IMR-90 (cell line): ENCODE results near the gene HOXC5. TPM values are rescaled to one million over a fixed set of nuclear protein-coding genes. Genes with fewer than 3 reads are reported as not detected.

ENCODE experiments used
- ATAC-seq: fragments of 200-7000 bp; cut with Tn5 transposase; 2 replicates; pipeline ENCODE4 v1.9.1; 2020; ENCODE audit warnings: low read depth, mild to moderate bottlenecking, moderate library complexity
- BruUV-seq: library from RNA; stranded (reverse); fragments of 400-500 nt; replicated peaks from 2 replicates; lab custom pipeline; 2021; lab: Mats Ljungman, UMichigan
- CTCF ChIA-PET: fragments of 300-600 bp; formaldehyde crosslinking; extraction: SDS; loops from one replicate; lab custom pipeline; 2021; ENCODE audit warnings: antibody characterized with exemption; lab: Yijun Ruan, JAX
- POLR2A ChIA-PET: fragments of 300-600 bp; sonication (Branson Sonifier 250); formaldehyde crosslinking; loops from one replicate; lab custom pipeline; 2022; ENCODE audit warnings: antibody characterized with exemption; ENCODE audit not compliant: unreplicated experiment; lab: Charles Lee
- DNase-seq: peaks from one replicate; pipeline ENCODE4 v3.0.0; 2013
- H2AFZ ChIP-seq: replicated peaks from 2 replicates; pipeline ENCODE3; 2013; ENCODE audit warnings: low read length, mild to moderate bottlenecking; ENCODE audit not compliant: poor library complexity
- H2AK5ac ChIP-seq: 2 replicates; pipeline ENCODE4 v1.6.1; 2013; ENCODE audit warnings: low read depth, low read length, inconsistent platforms
- H2AK9ac ChIP-seq: replicated peaks from 2 replicates; pipeline ENCODE3; 2013; ENCODE audit warnings: mild to moderate bottlenecking, low read depth, low read length, moderate library complexity; ENCODE audit not compliant: poor library complexity
- H2BK120ac ChIP-seq: 2 replicates; pipeline ENCODE4 v1.6.1; 2013; ENCODE audit warnings: low read depth, low read length, inconsistent platforms
- H2BK15ac ChIP-seq: 3 replicates; pipeline ENCODE4 v1.6.1; 2013; ENCODE audit warnings: low read depth, low read length, inconsistent platforms
- H2BK20ac ChIP-seq: 2 replicates; pipeline ENCODE4 v1.6.1; 2013; ENCODE audit warnings: low read depth, mild to moderate bottlenecking, inconsistent platforms, low read length, moderate library complexity
- H2BK5ac ChIP-seq: 2 replicates; pipeline ENCODE4 v1.6.1; 2013; ENCODE audit warnings: mild to moderate bottlenecking, low read depth, low read length, inconsistent platforms; ENCODE audit not compliant: poor library complexity, severe bottlenecking
- H3K14ac ChIP-seq: replicated peaks from 2 replicates; pipeline ENCODE4 v1.6.1; 2013; ENCODE audit warnings: low read depth, low read length, inconsistent platforms
- H3K18ac ChIP-seq: 2 replicates; pipeline ENCODE4 v1.6.1; 2013; ENCODE audit warnings: low read depth, low read length, control low read depth
- H3K23ac ChIP-seq: 2 replicates; pipeline ENCODE4 v1.6.1; 2013; ENCODE audit warnings: low read depth, low read length, inconsistent platforms
- H3K27ac ChIP-seq: 2 replicates; pipeline ENCODE4 v1.5.1; 2013; ENCODE audit warnings: mild to moderate bottlenecking, control low read depth, low read length; ENCODE audit not compliant: insufficient read depth
- H3K27me3 ChIP-seq: 2 replicates; pipeline ENCODE4 v1.6.1; 2013; ENCODE audit warnings: low read length; ENCODE audit not compliant: control insufficient read depth, insufficient read depth
- H3K36me3 ChIP-seq: 2 replicates; pipeline ENCODE4 v1.6.1; 2013; ENCODE audit warnings: low read length, mixed read lengths; ENCODE audit not compliant: control insufficient read depth, insufficient read depth
- H3K4ac ChIP-seq: 2 replicates; pipeline ENCODE4 v1.6.1; 2013; ENCODE audit warnings: low read depth, low read length, inconsistent platforms
- H3K4me1 ChIP-seq: 2 replicates; pipeline ENCODE4 v1.6.1; 2013; ENCODE audit warnings: low read length, mixed read lengths; ENCODE audit not compliant: control insufficient read depth, insufficient read depth
- H3K4me2 ChIP-seq: 2 replicates; pipeline ENCODE4 v1.6.1; 2013; ENCODE audit warnings: low read depth, mild to moderate bottlenecking, control low read depth, low read length, moderate library complexity
- H3K4me3 ChIP-seq: 2 replicates; pipeline ENCODE4 v1.5.1; 2013; ENCODE audit warnings: low read depth, mild to moderate bottlenecking, control low read depth, low read length, moderate library complexity; ENCODE audit not compliant: insufficient read depth
- H3K56ac ChIP-seq: 2 replicates; pipeline ENCODE4 v1.6.1; 2013; ENCODE audit warnings: low read length, inconsistent platforms; ENCODE audit not compliant: insufficient read depth; ENCODE audit errors: extremely low read depth
- H3K79me1 ChIP-seq, 2 experiments: 2 replicates each; pipeline ENCODE4 v1.6.1; 2013; ENCODE audit warnings: low read length in 2 of 2, inconsistent platforms in 1 of 2, low read depth in 1 of 2
- H3K9ac ChIP-seq: 2 replicates; pipeline ENCODE4 v1.6.1; 2013; ENCODE audit warnings: low read depth, low read length, control low read depth
- H3K9me1 ChIP-seq: 2 replicates; pipeline ENCODE4 v1.6.1; 2013; ENCODE audit warnings: low read length, inconsistent platforms; ENCODE audit not compliant: insufficient read depth
- H3K9me3 ChIP-seq: 2 replicates; pipeline ENCODE4 v1.6.1; 2013; ENCODE audit warnings: low read length; ENCODE audit not compliant: control insufficient read depth, insufficient read depth
- H4K20me1 ChIP-seq: 2 replicates; pipeline ENCODE4 v1.6.1; 2013; ENCODE audit warnings: low read length, inconsistent platforms; ENCODE audit not compliant: insufficient read depth
- H4K5ac ChIP-seq: 2 replicates; pipeline ENCODE4 v1.6.1; 2013; ENCODE audit warnings: mild to moderate bottlenecking, low read depth, low read length, control low read depth
- H4K8ac ChIP-seq, 2 experiments: 2 replicates each; pipeline ENCODE4 v1.6.1; 2013; ENCODE audit warnings: low read depth in 2 of 2, low read length in 2 of 2, control low read depth in 1 of 2, inconsistent platforms in 1 of 2
- H4K91ac ChIP-seq: 2 replicates; pipeline ENCODE4 v1.6.1; 2013; ENCODE audit warnings: low read depth, low read length, inconsistent platforms; ENCODE audit not compliant: insufficient read depth
- BHLHE40 ChIP-seq: fragments of 150-350 bp; IDR thresholded peaks from 2 replicates; pipeline ENCODE4 v1.6.1; 2016; ENCODE audit warnings: mild to moderate bottlenecking, low read depth, low read length
- CTCF ChIP-seq: conservative IDR thresholded peaks from 2 replicates; pipeline ENCODE4 v1.5.1; 2012; ENCODE audit warnings: mild to moderate bottlenecking, low read depth, low read length, improper control_type of control experiment
- ELK1 ChIP-seq: fragments of 150-350 bp; IDR thresholded peaks from 2 replicates; pipeline ENCODE4 v1.6.1; 2016; ENCODE audit warnings: low read depth, mild to moderate bottlenecking, low read length, moderate library complexity, borderline replicate concordance
- MAZ ChIP-seq: IDR thresholded peaks from 2 replicates; pipeline ENCODE4 v1.6.1; 2012; ENCODE audit warnings: low read depth, mild to moderate bottlenecking, low read length, improper control_type of control experiment, moderate library complexity, borderline replicate concordance
- NFE2L2 ChIP-seq: fragments of 150-350 bp; IDR thresholded peaks from 2 replicates; pipeline ENCODE4 v1.6.1; 2016; ENCODE audit warnings: low read depth, mild to moderate bottlenecking, low read length
- WGBS, 2 experiments: methylation state at CpG; one replicate each; pipeline versions ENCODE4 v1.1.5 to v1.1.7; 2013; ENCODE audit warnings: missing lambda C conversion rate in 2 of 2; ENCODE audit not compliant: insufficient read length in 1 of 2; ENCODE audit errors: extremely low coverage in 2 of 2; 5-methylcytosine and 5-hydroxymethylcytosine counted together
- dilution Hi-C: fragments of 300-500 bp; cut with HindIII; formaldehyde crosslinking; loops from one replicate; pipeline ENCODE4 v1.14.3; 2018; ENCODE audit warnings: low sequenced_read_pairs; ENCODE audit not compliant: unreplicated experiment
- in situ Hi-C: fragments of 300-500 bp; cut with MboI; formaldehyde crosslinking; loops from 3 replicates; pipeline ENCODE4 v1.14.3; 2019; ENCODE audit warnings: low sequenced_read_pairs, inconsistent platforms, mixed read lengths
- intact Hi-C: fragments of 100-400 bp; cut with micrococcal nuclease; formaldehyde crosslinking; loops from 2 replicates; pipeline ENCODE4 v1.10.0; 2022
- polyA plus RNA-seq, 3 experiments: library from polyadenylated mRNA; depleted of rRNA; stranded (reverse); fragments of >200 nt; gene quantifications; 2 replicates each; pipeline ENCODE4 v1.2.3, GENCODE V29; 2012; ENCODE audit warnings: low replicate concordance in 1 of 3
- total RNA-seq: library from RNA; depleted of rRNA; stranded (reverse); fragments of >200 nt; gene quantifications from 2 replicates; pipeline ENCODE4 v1.2.3, GENCODE V29; 2012

The HOXC5 gene
- total and polyA plus RNA-seq, 2 of the 4 experiments (the other 2 are of a cell fraction) = not detected

- TF ChIP-seq BHLHE40 = no peak
These were observed 26.2 kb upstream of the HOXC5 start (continued) for GRCh38 chr12:54006559-54007220.

- H3K36me3 ChIP-seq = no peaks in the 10 kb centered on the region
- H2BK120ac ChIP-seq = no peak overlapping the region
- no peaks in the 10 kb centered on the region for H3K9me1 ChIP-seq
- no peak for ATAC-seq
- DNase-seq = no peak
- H3K4me3 ChIP-seq = no peak overlapping the region
- H3K18ac ChIP-seq = no peak overlapping the region
- no peak overlapping the region for H3K27ac ChIP-seq
- intact Hi-C loops = loop anchor here (10.0 kb wide), 1 partner anchor 303 kb away; no protein-coding TSS in a partner anchor
- ChIA-PET CTCF (interaction anchor here (3.1 kb wide), 1 partner anchor 194 kb away, joined by 19 read pairs; no protein-coding TSS in a partner anchor), POLR2A (no interaction called here)
- no peak overlapping the region for H3K23ac ChIP-seq
- no peak overlapping the region for H3K4ac ChIP-seq
- H3K9me3 ChIP-seq = no peaks in the 10 kb centered on the region
- no peak overlapping the region for H4K8ac ChIP-seq
- H4K5ac ChIP-seq = no peak overlapping the region
- H3K9ac ChIP-seq = no peak overlapping the region
- no peaks in the 10 kb centered on the region for H4K20me1 ChIP-seq
- no peaks in the 10 kb centered on the region for H3K4me1 ChIP-seq
- dilution Hi-C loops = no loop called here
- H3K56ac ChIP-seq = no peak overlapping the region
- H3K4me2 ChIP-seq = no peak overlapping the region
- no peak overlapping the region for H3K14ac ChIP-seq
- TF ChIP-seq ELK1 (no peak), CTCF (no peak), MAZ (no peak), NFE2L2 (no peak)
- H2AK5ac ChIP-seq = no peak overlapping the region
- no peak overlapping the region for H2BK20ac ChIP-seq
- H3K27me3 ChIP-seq = peaks cover 89% of the 10 kb centered on the region
- no peak overlapping the region for H4K91ac ChIP-seq
- H2BK15ac ChIP-seq = no peak overlapping the region
- in situ Hi-C loops = loop anchor here (5.0 kb wide), 1 partner anchor 185 kb away; no protein-coding TSS in a partner anchor
- H2AK9ac ChIP-seq = no peak overlapping the region
- H3K79me1 ChIP-seq = no peaks in the 10 kb centered on the region
- BruUV-seq = no TSS peak
- no peak overlapping the region for H2AFZ ChIP-seq
- H2BK5ac ChIP-seq = no peak overlapping the region
- no CpG with 5 or more reads among the region's 2 CpGs for WGBS, 2 experiments
These were observed 25.2 kb upstream of the HOXC5 start for GRCh38 chr12:54007538-54008259.
